Retina (tissue), 1 donor: ENCODE results near the gene CDKN2B-AS1.

Source experiments
- DNase-seq: peaks from one replicate; pipeline ENCODE4 v3.0.0-alpha.2; 2016

The CDKN2B-AS1 gene

GRCh38 chr9:22008384-22008716, 13.8 kb downstream of the CDKN2B-AS1 start:
- no peak for DNase-seq

GRCh38 chr9:22008717-22009505, 14.3 kb downstream of the CDKN2B-AS1 start, which contains the start of gene CDKN2B:
CDKN2B (minus strand) TSS chr9:22009305; CDS start chr9:22008953, 352 bp downstream.
- DNase-seq, result peak; percentile 95

- DNase-seq, result no peak
Measured at GRCh38 chr9:22009506-22009867, 14.9 kb downstream of the CDKN2B-AS1 start.

GRCh38 chr9:22010866-22011625, 16.5 kb downstream of the CDKN2B-AS1 start:
- DNase-seq, result peak; percentile 54

GRCh38 chr9:22022396-22022795, 27.8 kb downstream of the CDKN2B-AS1 start:
- no peak for DNase-seq

GRCh38 chr9:22026696-22027095, 32.1 kb downstream of the CDKN2B-AS1 start:
- no peak for DNase-seq

GRCh38 chr9:22028394-22028793, 33.8 kb downstream of the CDKN2B-AS1 start:
- DNase-seq, result no peak

GRCh38 chr9:22029231-22029630, 34.6 kb downstream of the CDKN2B-AS1 start:
- no peak for DNase-seq

- DNase-seq, result no peak
Measured at GRCh38 chr9:22030101-22030598, 35.6 kb downstream of the CDKN2B-AS1 start.

GRCh38 chr9:22031655-22032411, 37.2 kb downstream of the CDKN2B-AS1 start:
- DNase-seq, result no peak

GRCh38 chr9:22033012-22033630, 38.5 kb downstream of the CDKN2B-AS1 start:
- no peak for DNase-seq

- no peak for DNase-seq
Measured at GRCh38 chr9:22035591-22036011, 41.0 kb downstream of the CDKN2B-AS1 start.

- no peak for DNase-seq
Measured at GRCh38 chr9:22036866-22037626, 42.5 kb downstream of the CDKN2B-AS1 start.

GRCh38 chr9:22037954-22038690, 43.5 kb downstream of the CDKN2B-AS1 start:
- no peak for DNase-seq

GRCh38 chr9:22039258-22039657, 44.7 kb downstream of the CDKN2B-AS1 start:
- no peak for DNase-seq

- DNase-seq, result no peak
Measured at GRCh38 chr9:22040760-22041159, 46.2 kb downstream of the CDKN2B-AS1 start.

- no peak for DNase-seq
Measured at GRCh38 chr9:22041344-22041743, 46.8 kb downstream of the CDKN2B-AS1 start.

- DNase-seq, result no peak
Measured at GRCh38 chr9:22041775-22042174, 47.2 kb downstream of the CDKN2B-AS1 start.

- DNase-seq, result no peak
Measured at GRCh38 chr9:22043928-22044327, 49.3 kb downstream of the CDKN2B-AS1 start.

- no peak for DNase-seq
Measured at GRCh38 chr9:22044583-22044982, 50.0 kb downstream of the CDKN2B-AS1 start.

GRCh38 chr9:22045423-22045822, 50.8 kb downstream of the CDKN2B-AS1 start:
- no peak for DNase-seq
